Transverse colon (tissue), 4 donors: ENCODE data around the gene UTY. TPM values are rescaled to one million over a fixed set of nuclear protein-coding genes. Genes with fewer than 3 reads are reported as not detected.

Experiments used
- DNase-seq: peaks from one replicate; pipeline ENCODE4 v3.0.0-alpha.2; 2019
- H3K27ac ChIP-seq, 4 donors: fragments of 200-600 bp; sonication (generic); 2 replicates each; pipeline ENCODE4 v1.5.1; 2016 to 2018; ENCODE audit warnings: inconsistent platforms in 4 of 4
- H3K27me3 ChIP-seq: fragments of 200-600 bp; sonication (generic); 2 replicates; pipeline ENCODE4 v1.5.1; 2017; ENCODE audit warnings: inconsistent platforms
- H3K36me3 ChIP-seq, 4 donors: fragments of 200-600 bp; sonication (generic); 2 replicates each; pipeline ENCODE4 v1.5.1; 2017 to 2019; ENCODE audit warnings: inconsistent platforms in 4 of 4
- H3K4me1 ChIP-seq, 4 donors: fragments of 200-600 bp; sonication (generic); 2 replicates each; pipeline ENCODE4 v1.5.1; 2017 to 2020; ENCODE audit warnings: inconsistent platforms in 4 of 4
- H3K4me3 ChIP-seq, 4 donors: fragments of 200-600 bp; sonication (generic); 1 replicate in 1 of 4; 2 replicates in 3 of 4; pipeline versions ENCODE4 v1.5.1 to v1.6.1; 2017 to 2019; ENCODE audit warnings: inconsistent platforms in 4 of 4
- H3K9me3 ChIP-seq, 2 donors: fragments of 200-600 bp; sonication (generic); 2 replicates each; pipeline ENCODE4 v1.5.1; 2017 to 2019; ENCODE audit warnings: inconsistent platforms in 2 of 2
- EP300 ChIP-seq: sonication (generic); formaldehyde crosslinking; IDR thresholded peaks from one replicate; pipeline ENCODE4 v1.6.1; 2017; ENCODE audit warnings: antibody characterized with exemption, low read depth
- POLR2A ChIP-seq: fragments of 450-650 bp; IDR thresholded peaks from one replicate; pipeline ENCODE4 v1.6.1; 2016; ENCODE audit warnings: antibody characterized with exemption, mild to moderate bottlenecking, moderate library complexity
- POLR2AphosphoS5 ChIP-seq, 3 donors: sonication (generic); formaldehyde crosslinking; IDR thresholded peaks; one replicate each; pipeline ENCODE4 v1.6.1; 2016; ENCODE audit warnings: antibody characterized with exemption in 3 of 3
- WGBS, 2 donors: methylation state at CpG; one replicate each; pipeline ENCODE4 v1.1.5; 2018; ENCODE audit warnings: low coverage in 1 of 2; 5-methylcytosine and 5-hydroxymethylcytosine counted together
- in situ Hi-C, 4 donors: fragments of 200-750 bp; cut with MboI; loops; one replicate each; pipeline versions ENCODE4 v1.15.0 to v1.15.1; 2017; ENCODE audit warnings: low sequenced_read_pairs in 3 of 4, low pct_ligation_motif_present in 1 of 4, low pct_unique_long_range_greater_than_20kb in 1 of 4
- intact Hi-C: fragments of 100-400 bp; cut with DNase I; formaldehyde crosslinking; loops from one replicate; pipeline ENCODE4 v1.15.1; 2023; ENCODE audit warnings: low total_unique reads
- total RNA-seq, 4 donors: library from RNA; depleted of rRNA; stranded (reverse); fragments of >200 nt; gene quantifications; one replicate each; pipeline ENCODE4 v1.1.0, GENCODE V29; 2016
- TF ChIP-seq, protein P1 (sequence below), 5 experiments: fragments of 200-600 bp in 3 of 5; fragments of 450-650 bp in 2 of 5; sonication (generic) in 3 of 5; IDR thresholded peaks; 1 replicate in 2 of 5; 2 replicates in 3 of 5; pipeline ENCODE4 v1.5.1; 2016 to 2017; ENCODE audit warnings: antibody characterized with exemption in 5 of 5, inconsistent platforms in 3 of 5, mild to moderate bottlenecking in 2 of 5, moderate library complexity in 1 of 5

Gene UTY
- total RNA-seq, 4 donors from 2014 or later: 50.8 to 137 TPM; not detected in 2

DNA sequence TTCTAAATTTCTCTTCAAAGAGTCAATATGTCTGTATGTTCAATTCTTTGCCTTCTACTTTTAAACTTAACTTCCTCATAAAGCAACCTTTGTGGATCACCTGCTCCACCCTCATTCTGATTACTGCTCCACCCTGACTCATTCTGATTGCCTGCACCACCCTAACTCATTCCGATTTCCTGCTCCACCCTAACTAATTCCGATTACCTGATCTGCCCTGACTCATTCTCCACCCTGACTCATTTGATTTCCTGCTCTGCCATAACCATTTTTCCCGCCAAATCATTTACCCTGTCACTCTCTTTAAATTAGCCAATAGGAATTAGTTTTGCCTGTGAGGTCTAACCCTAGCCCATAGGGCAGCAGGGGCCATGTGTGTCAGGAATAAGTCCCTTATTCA, 50.3 kb downstream of the UTY start:
- H3K9me3 ChIP-seq: peaks cover 0 to 7% of the 10 kb centered on the region in 2 donors
- no peak overlapping the region for H3K27ac ChIP-seq
- intact Hi-C loops: no loop called here
- H3K4me3 ChIP-seq: no peak overlapping the region
- no peaks in the 10 kb centered on the region for H3K36me3 ChIP-seq
- in situ Hi-C loops: no loop called here
- TF ChIP-seq POLR2A (no peak), POLR2AphosphoS5 (IDR thresholded peaks at IDR 0.05) (no peak), EP300 (no peak)
- TF ChIP-seq, protein P1, sequence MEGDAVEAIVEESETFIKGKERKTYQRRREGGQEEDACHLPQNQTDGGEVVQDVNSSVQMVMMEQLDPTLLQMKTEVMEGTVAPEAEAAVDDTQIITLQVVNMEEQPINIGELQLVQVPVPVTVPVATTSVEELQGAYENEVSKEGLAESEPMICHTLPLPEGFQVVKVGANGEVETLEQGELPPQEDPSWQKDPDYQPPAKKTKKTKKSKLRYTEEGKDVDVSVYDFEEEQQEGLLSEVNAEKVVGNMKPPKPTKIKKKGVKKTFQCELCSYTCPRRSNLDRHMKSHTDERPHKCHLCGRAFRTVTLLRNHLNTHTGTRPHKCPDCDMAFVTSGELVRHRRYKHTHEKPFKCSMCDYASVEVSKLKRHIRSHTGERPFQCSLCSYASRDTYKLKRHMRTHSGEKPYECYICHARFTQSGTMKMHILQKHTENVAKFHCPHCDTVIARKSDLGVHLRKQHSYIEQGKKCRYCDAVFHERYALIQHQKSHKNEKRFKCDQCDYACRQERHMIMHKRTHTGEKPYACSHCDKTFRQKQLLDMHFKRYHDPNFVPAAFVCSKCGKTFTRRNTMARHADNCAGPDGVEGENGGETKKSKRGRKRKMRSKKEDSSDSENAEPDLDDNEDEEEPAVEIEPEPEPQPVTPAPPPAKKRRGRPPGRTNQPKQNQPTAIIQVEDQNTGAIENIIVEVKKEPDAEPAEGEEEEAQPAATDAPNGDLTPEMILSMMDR (IDR thresholded peaks at IDR 0.05): no peak
- no CpG with 5 or more reads among the region's 3 CpGs for WGBS, 2 donors
- no peaks in the 10 kb centered on the region for H3K4me1 ChIP-seq
- DNase-seq: no peak
- H3K27me3 ChIP-seq: no peaks in the 10 kb centered on the region

- no peak for DNase-seq
- intact Hi-C loops (no loop called here), in situ Hi-C loops (no loop called here)
- Histone ChIP-seq H3K4me3 (no peak overlapping the region), H3K4me1 (peaks cover 0 to 2% (median 0%) of the 10 kb centered on the region in 4 donors), H3K27ac (no peak overlapping the region), H3K36me3 (no peaks in the 10 kb centered on the region), H3K27me3 (no peaks in the 10 kb centered on the region), H3K9me3 (no peaks in the 10 kb centered on the region)
- TF ChIP-seq POLR2A (no peak), POLR2AphosphoS5 (IDR thresholded peaks at IDR 0.05) (no peak)
- TF ChIP-seq, protein P1 (IDR thresholded peaks at IDR 0.05): peak in 1 of 5 experiments; percentile 6
- no CpG with 5 or more reads among the region's 5 CpGs for WGBS, 2 donors
Observed at GRCh38 chrY:13423281-13423732, 56.5 kb downstream of the UTY start.

GRCh38 chrY:13416869-13417661, 62.8 kb downstream of the UTY start:
- no peak for DNase-seq
- in situ Hi-C loops (no loop called here), intact Hi-C loops (no loop called here)
- Histone ChIP-seq H3K36me3 (no peaks in the 10 kb centered on the region), H3K4me3 (no peak overlapping the region), H3K9me3 (no peaks in the 10 kb centered on the region), H3K27ac (no peak overlapping the region), H3K4me1 (peaks cover 0 to 3% (median 0%) of the 10 kb centered on the region in 4 donors), H3K27me3 (no peaks in the 10 kb centered on the region)
- no peak for TF ChIP-seq EP300
- no peak for TF ChIP-seq POLR2AphosphoS5 (IDR thresholded peaks at IDR 0.05)
- TF ChIP-seq, protein P1 (IDR thresholded peaks at IDR 0.05): no peak
- no peak for TF ChIP-seq POLR2A
- 85% methylated on average over 4 of the region's 6 CpGs; no CpG with 5 or more reads in 1 of the 2 donors for WGBS, 2 donors

DNA sequence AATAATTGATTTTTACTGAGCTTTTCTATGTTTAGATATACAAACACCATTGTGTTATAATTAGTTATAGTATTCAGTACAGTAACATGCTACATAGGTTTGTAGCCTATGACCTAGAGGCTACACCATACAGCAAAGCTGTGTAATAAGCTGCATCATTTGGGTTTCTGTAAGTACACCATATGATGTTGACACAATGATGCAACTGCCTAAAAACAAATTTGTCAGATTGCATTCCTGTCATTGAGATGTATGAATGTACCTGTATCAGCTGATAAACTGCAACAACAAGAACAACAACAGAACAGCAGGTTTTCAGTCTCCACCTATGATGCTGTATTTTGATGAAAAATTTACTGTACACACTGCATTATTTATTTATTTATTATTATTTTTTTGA, 64.3 kb downstream of the UTY start:
- Histone ChIP-seq H3K9me3 (no peaks in the 10 kb centered on the region), H3K4me3 (no peak overlapping the region), H3K36me3 (no peaks in the 10 kb centered on the region), H3K27ac (no peak overlapping the region), H3K4me1 (peaks cover 0 to 3% (median 0%) of the 10 kb centered on the region in 4 donors), H3K27me3 (no peaks in the 10 kb centered on the region)
- no peak for DNase-seq
- intact Hi-C loops: no loop called here
- in situ Hi-C loops: no loop called here
- TF ChIP-seq POLR2A (no peak), POLR2AphosphoS5 (IDR thresholded peaks at IDR 0.05) (no peak), EP300 (no peak)
- TF ChIP-seq, protein P1 (IDR thresholded peaks at IDR 0.05): no peak
